ENCODE measurements around the gene KIAA2012. TPM values are rescaled to one million over a fixed set of nuclear protein-coding genes. Genes with fewer than 3 reads are reported as not detected.

KIAA2012 gene
- total and polyA plus RNA-seq, 2 donors (not counting 1 experiment from before 2014, with no cell fraction given) = not detected

- CTCF ChIA-PET = no interaction called here
- no peaks in the 10 kb centered on the region for H3K36me3 ChIP-seq (replicated peaks in 1 of 2; ENCODE audit: control extremely low read depth in 1 of 2, control insufficient read depth in 1 of 2, extremely low read depth in 1 of 2, insufficient read depth in 2 of 2, low read length in 1 of 2)
- no peak for TF ChIP-seq EZH2 (IDR thresholded peaks at IDR 0.05; ENCODE audit: borderline replicate concordance, insufficient read depth, low read depth, low read length, poor library complexity, severe bottlenecking)
- no peak for TF ChIP-seq CTCF (IDR thresholded peaks at IDR 0.05)
- 60% methylated on average over 1 of the region's 1 CpG for WGBS (ENCODE audit: insufficient coverage)
- no peak overlapping the region for H2AFZ ChIP-seq (ENCODE audit: insufficient read depth, low read depth, low read length, poor library complexity, severe bottlenecking)
- Mint-ChIP-seq H3K27ac (no peak overlapping the region), H3K4me3 (no peak overlapping the region), H3K27me3 (peaks cover 31% of the 10 kb centered on the region), H3K4me1 (no peaks in the 10 kb centered on the region), H3K9me3 (ENCODE audit: insufficient read depth) (no peaks in the 10 kb centered on the region)
- H3K9ac ChIP-seq (ENCODE audit: low read length) = no peak overlapping the region
- no peaks in the 10 kb centered on the region for H3K9me3 ChIP-seq (ENCODE audit: control extremely low read depth in 1 of 3, control insufficient read depth in 2 of 3, insufficient read depth in 1 of 3, low read length in 2 of 3)
- H3K4me3 ChIP-seq (ENCODE audit: control extremely low read depth in 1 of 5, extremely low read depth in 1 of 5, insufficient read depth in 1 of 5, low read depth in 2 of 5, low read length in 4 of 5) = no peak overlapping the region
- H4K20me1 ChIP-seq (ENCODE audit: control insufficient read depth, insufficient read depth, low read length, poor library complexity, severe bottlenecking) = no peaks in the 10 kb centered on the region
- intact Hi-C loops (cut with micrococcal nuclease) = no loop called here
- no peaks in the 10 kb centered on the region for H3K79me2 ChIP-seq (ENCODE audit: control insufficient read depth, insufficient read depth, low read length)
- DNase-seq = no peak
- H3K27ac ChIP-seq (ENCODE audit: low read length in 2 of 2) = no peak overlapping the region
- no peaks in the 10 kb centered on the region for H3K4me1 ChIP-seq (ENCODE audit: control insufficient read depth in 2 of 2, insufficient read depth in 2 of 2, low read length in 2 of 2)
- H3K4me2 ChIP-seq (replicated peaks; ENCODE audit: low read depth, low read length, poor library complexity, severe bottlenecking) = no peak overlapping the region
- H3K27me3 ChIP-seq (replicated peaks in 1 of 4; ENCODE audit: control extremely low read depth in 1 of 4, control insufficient read depth in 3 of 4, insufficient read depth in 4 of 4, low read length in 3 of 4) = no peaks in the 10 kb centered on the region
- no peak for ATAC-seq (ENCODE audit: low read depth)
- POLR2A ChIA-PET = no interaction called here
These were observed 114.5 kb downstream of the KIAA2012 start for GRCh38 chr2:202187570-202187969.

DNA sequence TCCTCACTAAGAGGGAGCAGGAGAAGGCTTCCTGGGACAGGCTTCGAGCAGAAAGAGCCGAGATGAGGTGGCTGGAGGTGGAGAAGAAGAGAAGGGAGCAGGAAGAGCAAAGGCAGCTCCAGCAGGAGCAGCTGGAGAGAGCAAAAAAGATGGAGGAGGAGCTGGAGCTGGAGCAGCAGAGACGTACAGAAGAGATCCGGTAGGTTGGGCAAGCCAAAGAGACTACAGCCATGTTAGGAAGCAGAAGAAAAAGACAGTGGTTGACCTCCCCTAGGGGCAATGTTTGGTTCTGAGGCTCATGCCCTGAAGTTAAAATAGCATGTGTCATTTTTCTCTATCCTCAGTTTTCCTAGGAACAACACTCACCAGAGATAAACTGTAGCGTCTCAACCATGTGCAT is 120.2 kb downstream of the KIAA2012 start:
- H3K4me1 Mint-ChIP-seq = no peaks in the 10 kb centered on the region
- ChIA-PET CTCF (no interaction called here), POLR2A (no interaction called here)
- Histone ChIP-seq H3K9ac (ENCODE audit: low read length) (no peak overlapping the region), H3K9me3 (ENCODE audit: control extremely low read depth in 1 of 3, control insufficient read depth in 2 of 3, insufficient read depth in 1 of 3, low read length in 2 of 3) (no peaks in the 10 kb centered on the region), H3K79me2 (ENCODE audit: control insufficient read depth, insufficient read depth, low read length) (no peaks in the 10 kb centered on the region), H3K27me3 (replicated peaks in 1 of 4; ENCODE audit: control extremely low read depth in 1 of 4, control insufficient read depth in 3 of 4, insufficient read depth in 4 of 4, low read length in 3 of 4) (no peaks in the 10 kb centered on the region), H3K36me3 (replicated peaks in 1 of 2; ENCODE audit: control extremely low read depth in 1 of 2, control insufficient read depth in 1 of 2, extremely low read depth in 1 of 2, insufficient read depth in 2 of 2, low read length in 1 of 2) (no peaks in the 10 kb centered on the region), H3K27ac (ENCODE audit: low read length in 2 of 2) (no peak overlapping the region), H2AFZ (ENCODE audit: insufficient read depth, low read depth, low read length, poor library complexity, severe bottlenecking) (no peak overlapping the region), H3K4me1 (ENCODE audit: control insufficient read depth in 2 of 2, insufficient read depth in 2 of 2, low read length in 2 of 2) (no peaks in the 10 kb centered on the region), H4K20me1 (ENCODE audit: control insufficient read depth, insufficient read depth, low read length, poor library complexity, severe bottlenecking) (no peaks in the 10 kb centered on the region), H3K4me3 (ENCODE audit: control extremely low read depth in 1 of 5, extremely low read depth in 1 of 5, insufficient read depth in 1 of 5, low read depth in 2 of 5, low read length in 4 of 5) (no peak overlapping the region), H3K4me2 (replicated peaks; ENCODE audit: low read depth, low read length, poor library complexity, severe bottlenecking) (no peak overlapping the region)
- H3K27me3 Mint-ChIP-seq = no peaks in the 10 kb centered on the region
- 94% methylated on average over 5 of the region's 5 CpGs for WGBS (ENCODE audit: insufficient coverage)
- no peak overlapping the region for H3K27ac Mint-ChIP-seq
- no peak for ATAC-seq (ENCODE audit: low read depth)
- no peaks in the 10 kb centered on the region for H3K9me3 Mint-ChIP-seq (ENCODE audit: insufficient read depth)
- TF ChIP-seq EZH2 (IDR thresholded peaks at IDR 0.05; ENCODE audit: borderline replicate concordance, insufficient read depth, low read depth, low read length, poor library complexity, severe bottlenecking) (no peak), CTCF (IDR thresholded peaks at IDR 0.05) (no peak)
- intact Hi-C loops (cut with micrococcal nuclease) = no loop called here
- H3K4me3 Mint-ChIP-seq = no peak overlapping the region
- no peak for DNase-seq

All from B cell (primary cell).